Parathyroid adenoma (tissue), 2 donors: ENCODE measurements around the gene FBLN7.

ENCODE experiments used
- H2AFZ ChIP-seq: fragments of 300-600 bp; sonication (generic); one replicate; pipeline ENCODE4 v1.7.0; 2017; ENCODE audit warnings: antibody characterized with exemption, mild to moderate bottlenecking
- H3K27ac ChIP-seq: fragments of 300-600 bp; sonication (generic); one replicate; pipeline ENCODE4 v1.7.0; 2017
- H3K27me3 ChIP-seq: fragments of 300-600 bp; sonication (generic); one replicate; pipeline ENCODE4 v1.7.0; 2017; ENCODE audit warnings: low read length; ENCODE audit not compliant: control insufficient read depth, insufficient read depth
- H3K36me3 ChIP-seq: fragments of 300-600 bp; sonication (generic); one replicate; pipeline ENCODE4 v1.7.0; 2017; ENCODE audit warnings: low read length; ENCODE audit not compliant: control insufficient read depth, insufficient read depth
- H3K4me1 ChIP-seq: fragments of 300-600 bp; sonication (generic); one replicate; pipeline ENCODE4 v1.7.0; 2017; ENCODE audit warnings: control low read depth
- H3K4me2 ChIP-seq: fragments of 300-600 bp; sonication (generic); one replicate; pipeline ENCODE4 v1.7.0; 2017; ENCODE audit warnings: low read length
- H3K4me3 ChIP-seq: fragments of 300-600 bp; sonication (generic); one replicate; pipeline ENCODE4 v1.7.0; 2017; ENCODE audit warnings: low read depth, low read length
- H3K79me2 ChIP-seq: fragments of 300-600 bp; sonication (generic); one replicate; pipeline ENCODE4 v1.7.0; 2017; ENCODE audit warnings: control low read depth
- H3K9ac ChIP-seq: fragments of 300-600 bp; sonication (generic); one replicate; pipeline ENCODE4 v1.7.0; 2017; ENCODE audit warnings: mild to moderate bottlenecking
- H3K9me3 ChIP-seq: fragments of 300-600 bp; sonication (generic); one replicate; pipeline ENCODE4 v1.7.0; 2017; ENCODE audit warnings: low read length; ENCODE audit not compliant: control insufficient read depth
- TF ChIP-seq, protein P1 (sequence below): fragments of 300-600 bp; sonication (generic); IDR thresholded peaks from one replicate; pipeline ENCODE4 v1.7.0; 2017; ENCODE audit warnings: antibody characterized with exemption, mild to moderate bottlenecking
- donor health status: primary hyperparathyroidism.

FBLN7 gene

DNA sequence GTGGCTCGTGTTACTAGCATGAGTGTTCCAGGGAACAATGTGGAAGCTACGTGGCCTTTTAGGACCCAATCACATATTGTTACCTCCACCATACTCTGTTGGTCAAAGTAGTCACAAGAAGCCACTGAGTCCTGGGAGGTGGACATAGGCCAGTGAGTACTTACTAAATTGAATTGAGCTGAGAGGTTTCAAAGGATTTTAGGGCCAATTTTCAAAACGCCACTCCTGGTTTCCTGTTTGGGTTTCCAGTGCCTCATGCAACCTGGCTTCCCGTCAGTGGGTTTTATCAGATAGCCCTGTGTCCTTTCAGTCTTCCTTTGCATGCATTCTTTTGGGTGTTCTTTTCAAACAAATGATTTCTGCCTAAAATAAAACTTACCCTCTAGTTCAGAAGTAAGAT, 56.3 kb downstream of the FBLN7 start:
- peak overlapping the region; percentile 3 for H2AFZ ChIP-seq
- H3K36me3 ChIP-seq: no peaks in the 10 kb centered on the region
- no peaks in the 10 kb centered on the region for H3K27me3 ChIP-seq
- no peak overlapping the region for H3K4me3 ChIP-seq
- H3K4me2 ChIP-seq: no peak overlapping the region
- no peaks in the 10 kb centered on the region for H3K9me3 ChIP-seq
- no peak overlapping the region for H3K27ac ChIP-seq
- H3K4me1 ChIP-seq: peaks cover 9% of the 10 kb centered on the region
- TF ChIP-seq, protein P1, sequence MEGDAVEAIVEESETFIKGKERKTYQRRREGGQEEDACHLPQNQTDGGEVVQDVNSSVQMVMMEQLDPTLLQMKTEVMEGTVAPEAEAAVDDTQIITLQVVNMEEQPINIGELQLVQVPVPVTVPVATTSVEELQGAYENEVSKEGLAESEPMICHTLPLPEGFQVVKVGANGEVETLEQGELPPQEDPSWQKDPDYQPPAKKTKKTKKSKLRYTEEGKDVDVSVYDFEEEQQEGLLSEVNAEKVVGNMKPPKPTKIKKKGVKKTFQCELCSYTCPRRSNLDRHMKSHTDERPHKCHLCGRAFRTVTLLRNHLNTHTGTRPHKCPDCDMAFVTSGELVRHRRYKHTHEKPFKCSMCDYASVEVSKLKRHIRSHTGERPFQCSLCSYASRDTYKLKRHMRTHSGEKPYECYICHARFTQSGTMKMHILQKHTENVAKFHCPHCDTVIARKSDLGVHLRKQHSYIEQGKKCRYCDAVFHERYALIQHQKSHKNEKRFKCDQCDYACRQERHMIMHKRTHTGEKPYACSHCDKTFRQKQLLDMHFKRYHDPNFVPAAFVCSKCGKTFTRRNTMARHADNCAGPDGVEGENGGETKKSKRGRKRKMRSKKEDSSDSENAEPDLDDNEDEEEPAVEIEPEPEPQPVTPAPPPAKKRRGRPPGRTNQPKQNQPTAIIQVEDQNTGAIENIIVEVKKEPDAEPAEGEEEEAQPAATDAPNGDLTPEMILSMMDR: no peak
- H3K9ac ChIP-seq: no peak overlapping the region
- no peaks in the 10 kb centered on the region for H3K79me2 ChIP-seq

DNA sequence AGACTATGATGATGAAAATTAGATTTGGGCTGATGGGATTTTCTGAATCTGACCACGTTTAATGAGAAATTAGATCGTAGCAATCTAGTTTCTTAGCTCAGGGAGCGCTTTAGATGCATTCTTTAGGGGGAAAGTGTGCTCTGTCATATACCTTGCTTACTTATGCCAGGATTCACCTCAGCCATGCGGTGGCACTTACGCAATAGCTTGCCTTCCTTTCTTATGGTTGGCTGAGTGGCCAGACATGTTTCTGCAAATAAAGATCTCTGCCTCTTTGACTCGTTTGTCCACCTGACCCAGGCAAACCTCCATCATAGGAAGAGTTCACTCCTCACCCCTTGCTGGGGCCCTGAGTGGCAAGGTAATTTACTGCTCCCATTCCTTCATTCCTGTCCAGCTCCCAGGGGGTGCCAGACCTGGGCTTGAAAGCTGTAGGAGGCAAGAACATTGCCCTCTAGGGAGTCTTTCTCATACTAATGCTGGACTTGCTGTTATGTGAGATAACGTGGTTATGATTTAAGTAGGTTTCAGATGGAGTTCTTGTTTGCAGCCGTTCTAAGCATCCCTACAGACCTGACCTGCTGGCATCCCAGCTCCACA, 57.1 kb downstream of the FBLN7 start:
- H2AFZ ChIP-seq: no peak overlapping the region
- H3K79me2 ChIP-seq: no peaks in the 10 kb centered on the region
- TF ChIP-seq, protein P1: no peak
- no peaks in the 10 kb centered on the region for H3K27me3 ChIP-seq
- no peak overlapping the region for H3K27ac ChIP-seq
- H3K9ac ChIP-seq: no peak overlapping the region
- no peaks in the 10 kb centered on the region for H3K36me3 ChIP-seq
- no peak overlapping the region for H3K4me2 ChIP-seq
- H3K4me1 ChIP-seq: peaks cover 9% of the 10 kb centered on the region
- H3K9me3 ChIP-seq: no peaks in the 10 kb centered on the region
- no peak overlapping the region for H3K4me3 ChIP-seq

DNA sequence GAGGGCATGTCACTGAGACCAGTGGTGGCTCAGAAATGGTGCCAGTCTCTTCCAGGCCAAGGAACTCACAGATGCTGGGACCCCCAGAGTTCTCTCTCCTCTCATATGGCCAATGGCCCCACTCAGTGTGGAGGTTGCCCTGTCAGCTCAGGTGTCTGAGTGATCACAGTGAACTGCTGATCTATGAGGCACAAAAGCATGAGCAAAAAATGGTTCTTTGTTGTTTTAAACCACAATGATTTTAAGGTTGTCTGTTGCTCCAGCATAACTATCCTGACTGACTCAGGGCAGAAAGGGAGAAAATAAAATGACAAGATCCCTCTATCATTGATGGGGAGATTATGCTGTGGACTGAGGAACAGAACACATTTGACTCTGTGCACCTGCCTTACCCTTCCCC, 57.8 kb downstream of the FBLN7 start:
- Histone ChIP-seq H3K9ac (no peak overlapping the region), H3K9me3 (no peaks in the 10 kb centered on the region), H3K79me2 (no peaks in the 10 kb centered on the region), H3K4me1 (peaks cover 9% of the 10 kb centered on the region), H3K27me3 (no peaks in the 10 kb centered on the region), H2AFZ (no peak overlapping the region), H3K4me2 (no peak overlapping the region), H3K27ac (no peak overlapping the region), H3K36me3 (no peaks in the 10 kb centered on the region), H3K4me3 (no peak overlapping the region)
- TF ChIP-seq, protein P1: no peak

DNA sequence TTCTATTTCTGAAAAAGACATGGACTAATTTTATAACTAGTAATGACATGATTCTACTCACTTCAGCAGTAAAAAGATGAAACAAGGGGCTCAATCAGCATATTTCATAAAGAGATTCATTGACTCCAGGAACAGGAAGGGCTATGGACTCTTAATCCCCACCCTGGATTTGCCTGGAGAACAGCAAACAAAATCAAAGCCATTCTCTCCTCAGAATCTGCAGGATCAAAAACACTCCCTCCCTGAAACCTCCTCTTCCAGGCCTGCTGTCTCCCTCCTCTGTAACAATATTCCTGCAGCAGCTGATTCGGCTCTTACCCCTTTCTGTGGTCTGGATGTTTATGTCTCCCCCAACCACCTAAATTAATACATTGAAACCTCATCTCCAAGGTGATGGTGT, 59.7 kb downstream of the FBLN7 start:
- no peak overlapping the region for H3K4me3 ChIP-seq
- H3K27ac ChIP-seq: no peak overlapping the region
- no peak overlapping the region for H3K9ac ChIP-seq
- H2AFZ ChIP-seq: no peak overlapping the region
- H3K4me1 ChIP-seq: peaks cover 9% of the 10 kb centered on the region
- no peaks in the 10 kb centered on the region for H3K36me3 ChIP-seq
- TF ChIP-seq, protein P1: no peak
- H3K79me2 ChIP-seq: no peaks in the 10 kb centered on the region
- H3K9me3 ChIP-seq: no peaks in the 10 kb centered on the region
- H3K4me2 ChIP-seq: no peak overlapping the region
- H3K27me3 ChIP-seq: no peaks in the 10 kb centered on the region

DNA sequence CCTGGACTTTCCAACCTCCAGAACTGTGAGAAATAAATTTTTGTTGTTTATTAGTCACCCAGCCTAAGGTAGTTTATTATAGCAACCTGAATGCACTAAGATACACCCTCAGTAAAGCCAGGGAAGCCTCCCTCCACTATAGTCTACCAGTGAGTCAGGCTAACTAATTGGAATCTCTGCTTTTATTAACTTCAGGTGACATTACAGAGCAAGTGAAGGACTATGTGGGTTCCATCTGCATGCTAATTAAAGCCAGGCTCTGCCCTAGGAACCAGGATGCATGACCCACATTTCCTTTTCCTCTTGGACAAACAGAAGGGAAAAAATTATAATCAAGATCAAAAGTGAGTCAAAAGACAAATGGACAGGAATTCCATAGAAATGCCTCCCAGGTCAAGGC, 60.6 kb downstream of the FBLN7 start:
- Histone ChIP-seq H3K27ac (no peak overlapping the region), H3K4me3 (no peak overlapping the region), H3K27me3 (no peaks in the 10 kb centered on the region), H3K4me2 (no peak overlapping the region), H3K36me3 (no peaks in the 10 kb centered on the region), H3K9ac (no peak overlapping the region), H3K79me2 (no peaks in the 10 kb centered on the region), H2AFZ (no peak overlapping the region), H3K9me3 (no peaks in the 10 kb centered on the region), H3K4me1 (peaks cover 9% of the 10 kb centered on the region)
- TF ChIP-seq, protein P1: no peak
